Peyer's patch (tissue), 4 donors: ENCODE data around the gene DOC2A.

ENCODE experiments used
- CTCF ChIP-seq, 6 experiments: fragments of 450-650 bp in 4 of 6; fragments of 200-600 bp in 2 of 6; sonication (generic) in 1 of 6; IDR thresholded peaks; one replicate each; pipeline ENCODE4 v1.5.1; 2017 to 2019; ENCODE audit warnings: antibody characterized with exemption in 6 of 6, mild to moderate bottlenecking in 3 of 6, moderate library complexity in 1 of 6
- POLR2A ChIP-seq, 2 donors: fragments of 450-650 bp; IDR thresholded peaks; one replicate each; pipeline ENCODE4 v1.5.1; 2017; ENCODE audit warnings: antibody characterized with exemption in 2 of 2, mild to moderate bottlenecking in 2 of 2, moderate library complexity in 2 of 2

GRCh38 chr16:30009085-30009862 is 1.6 kb downstream of the DOC2A start:
- TF ChIP-seq CTCF (IDR thresholded peaks at IDR 0.05) (no peak), POLR2A (IDR thresholded peaks at IDR 0.05) (no peak)
